Parathyroid adenoma (tissue), 2 donors: ENCODE results near the gene IL10.

Source experiments
- H2AFZ ChIP-seq: fragments of 300-600 bp; sonication (generic); one replicate; pipeline ENCODE4 v1.7.0; 2017; ENCODE audit warnings: antibody characterized with exemption, mild to moderate bottlenecking
- H3K27ac ChIP-seq: fragments of 300-600 bp; sonication (generic); one replicate; pipeline ENCODE4 v1.7.0; 2017
- H3K27me3 ChIP-seq: fragments of 300-600 bp; sonication (generic); one replicate; pipeline ENCODE4 v1.7.0; 2017; ENCODE audit warnings: low read length; ENCODE audit not compliant: control insufficient read depth, insufficient read depth
- H3K36me3 ChIP-seq: fragments of 300-600 bp; sonication (generic); one replicate; pipeline ENCODE4 v1.7.0; 2017; ENCODE audit warnings: low read length; ENCODE audit not compliant: control insufficient read depth, insufficient read depth
- H3K4me1 ChIP-seq: fragments of 300-600 bp; sonication (generic); one replicate; pipeline ENCODE4 v1.7.0; 2017; ENCODE audit warnings: control low read depth
- H3K4me2 ChIP-seq: fragments of 300-600 bp; sonication (generic); one replicate; pipeline ENCODE4 v1.7.0; 2017; ENCODE audit warnings: low read length
- H3K4me3 ChIP-seq: fragments of 300-600 bp; sonication (generic); one replicate; pipeline ENCODE4 v1.7.0; 2017; ENCODE audit warnings: low read depth, low read length
- H3K79me2 ChIP-seq: fragments of 300-600 bp; sonication (generic); one replicate; pipeline ENCODE4 v1.7.0; 2017; ENCODE audit warnings: control low read depth
- H3K9ac ChIP-seq: fragments of 300-600 bp; sonication (generic); one replicate; pipeline ENCODE4 v1.7.0; 2017; ENCODE audit warnings: mild to moderate bottlenecking
- H3K9me3 ChIP-seq: fragments of 300-600 bp; sonication (generic); one replicate; pipeline ENCODE4 v1.7.0; 2017; ENCODE audit warnings: low read length; ENCODE audit not compliant: control insufficient read depth
- CTCF ChIP-seq: fragments of 300-600 bp; sonication (generic); IDR thresholded peaks from one replicate; pipeline ENCODE4 v1.7.0; 2017; ENCODE audit warnings: antibody characterized with exemption, mild to moderate bottlenecking
- donor health status: primary hyperparathyroidism.

Gene IL10

DNA sequence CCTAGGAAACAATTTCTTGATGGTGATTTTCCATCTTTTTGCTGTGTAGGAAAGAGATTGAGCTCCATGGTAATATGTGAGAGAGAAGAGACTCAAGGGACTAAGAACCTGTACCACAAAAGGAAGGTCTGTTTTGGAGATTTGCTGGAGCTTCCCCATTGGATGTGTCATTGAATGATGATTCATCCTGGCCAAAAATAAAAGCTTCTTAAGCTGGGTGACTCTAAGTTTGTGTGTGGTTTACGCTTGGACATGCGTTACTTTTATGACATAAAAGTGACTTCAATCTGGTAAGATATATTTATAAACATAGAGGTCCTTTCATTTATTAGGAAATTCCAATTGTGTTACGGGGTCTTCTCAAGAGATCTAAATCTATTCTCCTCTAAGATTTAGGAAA, 19.2 kb downstream of the IL10 start:
- no peak overlapping the region for H3K4me3 ChIP-seq
- H3K9ac ChIP-seq: no peak overlapping the region
- no peaks in the 10 kb centered on the region for H3K27me3 ChIP-seq
- no peaks in the 10 kb centered on the region for H3K36me3 ChIP-seq
- H3K9me3 ChIP-seq: no peaks in the 10 kb centered on the region
- H3K79me2 ChIP-seq: no peaks in the 10 kb centered on the region
- no peak overlapping the region for H2AFZ ChIP-seq
- no peak overlapping the region for H3K4me2 ChIP-seq
- H3K4me1 ChIP-seq: no peaks in the 10 kb centered on the region
- H3K27ac ChIP-seq: no peak overlapping the region
- no peak for TF ChIP-seq CTCF

- H3K27ac ChIP-seq: no peak overlapping the region
- no peak overlapping the region for H3K4me2 ChIP-seq
- no peak overlapping the region for H3K4me3 ChIP-seq
- no peaks in the 10 kb centered on the region for H3K27me3 ChIP-seq
- H2AFZ ChIP-seq: no peak overlapping the region
- H3K36me3 ChIP-seq: no peaks in the 10 kb centered on the region
- H3K9ac ChIP-seq: no peak overlapping the region
- H3K79me2 ChIP-seq: no peaks in the 10 kb centered on the region
- TF ChIP-seq CTCF: no peak
- H3K4me1 ChIP-seq: no peaks in the 10 kb centered on the region
- H3K9me3 ChIP-seq: no peaks in the 10 kb centered on the region
Measured at GRCh38 chr1:206752481-206752880, 19.8 kb downstream of the IL10 start.

DNA sequence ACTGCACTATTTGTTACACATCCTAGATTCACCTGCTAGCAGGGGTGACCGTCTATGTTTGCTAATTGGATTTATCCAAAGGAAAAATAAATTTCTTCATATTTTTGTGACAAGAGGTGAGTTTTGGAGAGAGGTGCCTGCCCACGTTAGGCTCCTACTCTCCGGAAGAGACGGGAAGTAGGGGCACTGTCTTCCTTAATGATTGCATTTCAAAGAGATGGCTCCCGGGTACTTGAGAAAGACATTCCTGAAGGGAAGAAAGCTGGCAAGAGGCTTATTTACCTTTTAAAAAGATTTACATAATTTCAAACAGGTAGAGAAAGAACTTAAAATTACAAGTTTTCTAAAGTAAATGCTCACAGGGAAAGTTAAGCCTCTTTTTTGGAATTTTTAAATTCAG, 20.4 kb downstream of the IL10 start:
- no peak for TF ChIP-seq CTCF
- no peaks in the 10 kb centered on the region for H3K27me3 ChIP-seq
- H3K4me2 ChIP-seq: no peak overlapping the region
- H3K4me3 ChIP-seq: no peak overlapping the region
- H2AFZ ChIP-seq: no peak overlapping the region
- H3K9ac ChIP-seq: no peak overlapping the region
- no peaks in the 10 kb centered on the region for H3K79me2 ChIP-seq
- H3K9me3 ChIP-seq: no peaks in the 10 kb centered on the region
- H3K36me3 ChIP-seq: no peaks in the 10 kb centered on the region
- H3K4me1 ChIP-seq: no peaks in the 10 kb centered on the region
- no peak overlapping the region for H3K27ac ChIP-seq

DNA sequence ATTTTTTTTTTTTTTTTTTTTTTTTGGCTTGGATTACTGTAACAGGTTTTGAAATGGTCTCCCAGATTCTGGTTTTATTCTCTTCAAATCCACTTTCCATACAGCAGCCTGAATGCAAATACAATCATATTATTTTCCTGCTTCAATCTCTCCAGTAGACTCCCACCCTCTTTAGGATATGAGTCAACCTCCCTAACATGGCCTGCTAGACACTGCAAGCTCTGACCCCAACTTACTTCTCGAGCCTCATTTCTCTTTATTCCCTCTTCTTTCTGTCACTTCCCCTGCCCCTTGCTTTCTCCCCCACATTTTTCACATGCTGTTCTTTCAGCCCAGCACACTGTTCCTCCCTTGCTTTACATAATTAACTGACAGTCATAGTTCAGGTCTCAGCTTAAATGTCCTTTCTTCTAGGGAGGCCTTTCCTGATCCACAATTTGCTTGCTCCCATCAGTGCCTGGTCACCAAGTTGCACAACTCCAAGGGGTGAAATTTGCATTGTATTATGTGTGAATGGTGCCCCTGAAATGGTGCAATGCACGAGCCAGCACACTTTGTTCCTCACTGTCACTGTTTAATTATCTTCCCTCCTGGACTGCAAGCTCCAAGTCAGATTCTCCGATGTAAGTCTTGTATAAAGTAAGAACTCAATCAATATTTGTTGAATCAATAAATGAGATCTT, 23.8 kb downstream of the IL10 start:
- Histone ChIP-seq H2AFZ (no peak overlapping the region), H3K4me3 (no peak overlapping the region), H3K27me3 (no peaks in the 10 kb centered on the region), H3K9ac (no peak overlapping the region), H3K4me1 (no peaks in the 10 kb centered on the region), H3K27ac (no peak overlapping the region), H3K9me3 (no peaks in the 10 kb centered on the region), H3K79me2 (no peaks in the 10 kb centered on the region), H3K4me2 (no peak overlapping the region), H3K36me3 (no peaks in the 10 kb centered on the region)
- TF ChIP-seq CTCF: no peak

GRCh38 chr1:206745301-206745700, 27.0 kb downstream of the IL10 start:
- H3K27me3 ChIP-seq: no peaks in the 10 kb centered on the region
- no peak overlapping the region for H3K9ac ChIP-seq
- no peak overlapping the region for H2AFZ ChIP-seq
- no peaks in the 10 kb centered on the region for H3K36me3 ChIP-seq
- no peak overlapping the region for H3K27ac ChIP-seq
- no peaks in the 10 kb centered on the region for H3K9me3 ChIP-seq
- H3K79me2 ChIP-seq: no peaks in the 10 kb centered on the region
- no peak overlapping the region for H3K4me2 ChIP-seq
- TF ChIP-seq CTCF: no peak
- H3K4me3 ChIP-seq: no peak overlapping the region
- no peaks in the 10 kb centered on the region for H3K4me1 ChIP-seq
